ENCODE measurements around the gene KCNMA1.
A peak's percentile ranks its signal among the peaks of the same experiment; 100 is the strongest.

The KCNMA1 gene

GRCh38 chr10:77191324-77192049 is 446.1 kb downstream of the KCNMA1 start:
- no peak for DNase-seq

- no peak for DNase-seq
Observed at GRCh38 chr10:77190291-77190690, 447.3 kb downstream of the KCNMA1 start.

GRCh38 chr10:77189520-77189919 is 448.1 kb downstream of the KCNMA1 start:
- DNase-seq: no peak

GRCh38 chr10:77189075-77189474 is 448.5 kb downstream of the KCNMA1 start:
- DNase-seq: no peak

GRCh38 chr10:77188521-77188920 is 449.1 kb downstream of the KCNMA1 start:
- DNase-seq: no peak

- DNase-seq: no peak
Observed at GRCh38 chr10:77188000-77188395, 449.6 kb downstream of the KCNMA1 start.

GRCh38 chr10:77187376-77187999 is 450.1 kb downstream of the KCNMA1 start:
- no peak for DNase-seq

- no peak for DNase-seq
Observed at GRCh38 chr10:77186936-77187335, 450.7 kb downstream of the KCNMA1 start.

GRCh38 chr10:77185696-77186095 is 451.9 kb downstream of the KCNMA1 start:
- DNase-seq: no peak

- no peak for DNase-seq
Observed at GRCh38 chr10:77182803-77183202, 454.8 kb downstream of the KCNMA1 start.

GRCh38 chr10:77180794-77181193 is 456.8 kb downstream of the KCNMA1 start:
- no peak for DNase-seq

- no peak for DNase-seq
Observed at GRCh38 chr10:77180104-77180503, 457.5 kb downstream of the KCNMA1 start.

- DNase-seq: peak; percentile 51
Observed at GRCh38 chr10:77179015-77179695, 458.5 kb downstream of the KCNMA1 start.

- no peak for DNase-seq
Observed at GRCh38 chr10:77177589-77177988, 460.0 kb downstream of the KCNMA1 start.

GRCh38 chr10:77177161-77177560 is 460.4 kb downstream of the KCNMA1 start:
- DNase-seq: no peak

GRCh38 chr10:77176232-77176631 is 461.4 kb downstream of the KCNMA1 start:
- DNase-seq: no peak

- no peak for DNase-seq
Observed at GRCh38 chr10:77175631-77176222, 461.9 kb downstream of the KCNMA1 start.

- peak; percentile 80 for DNase-seq
Observed at GRCh38 chr10:77173615-77174461, 463.8 kb downstream of the KCNMA1 start.

GRCh38 chr10:77172086-77172485 is 465.5 kb downstream of the KCNMA1 start:
- no peak for DNase-seq

GRCh38 chr10:77168861-77169260 is 468.7 kb downstream of the KCNMA1 start:
- DNase-seq: no peak

- no peak for DNase-seq
Observed at GRCh38 chr10:77168161-77168560, 469.4 kb downstream of the KCNMA1 start.

GRCh38 chr10:77165445-77166208 is 472.0 kb downstream of the KCNMA1 start:
- peak; percentile 58 for DNase-seq

Measured in left hindlimb (tissue), 1 donor.